Forelimb muscle (tissue), 1 donor: ENCODE measurements around the gene FGF11. TPM values are rescaled to one million over a fixed set of nuclear protein-coding genes. Genes with fewer than 3 reads are reported as not detected.

ENCODE experiments used
- DNase-seq: peaks from one replicate; pipeline ENCODE4 v3.0.0-alpha.2; 2013; ENCODE audit warnings: low read depth
- polyA plus RNA-seq: library from polyadenylated mRNA; unstranded; fragments of 120-200 nt; gene quantifications from one replicate; pipeline ENCODE4 v1.2.1, GENCODE V29; 2013; ENCODE audit not compliant: insufficient read length

FGF11 gene
- polyA plus RNA-seq, 1 donor, result 1.4 TPM

DNA sequence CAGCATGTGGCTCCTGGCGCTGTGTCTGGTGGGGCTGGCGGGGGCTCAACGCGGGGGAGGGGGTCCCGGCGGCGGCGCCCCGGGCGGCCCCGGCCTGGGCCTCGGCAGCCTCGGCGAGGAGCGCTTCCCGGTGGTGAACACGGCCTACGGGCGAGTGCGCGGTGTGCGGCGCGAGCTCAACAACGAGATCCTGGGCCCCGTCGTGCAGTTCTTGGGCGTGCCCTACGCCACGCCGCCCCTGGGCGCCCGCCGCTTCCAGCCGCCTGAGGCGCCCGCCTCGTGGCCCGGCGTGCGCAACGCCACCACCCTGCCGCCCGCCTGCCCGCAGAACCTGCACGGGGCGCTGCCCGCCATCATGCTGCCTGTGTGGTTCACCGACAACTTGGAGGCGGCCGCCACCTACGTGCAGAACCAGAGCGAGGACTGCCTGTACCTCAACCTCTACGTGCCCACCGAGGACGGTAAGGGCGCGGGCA is 31.0 kb upstream of the FGF11 start:
- DNase-seq, result no peak

DNA sequence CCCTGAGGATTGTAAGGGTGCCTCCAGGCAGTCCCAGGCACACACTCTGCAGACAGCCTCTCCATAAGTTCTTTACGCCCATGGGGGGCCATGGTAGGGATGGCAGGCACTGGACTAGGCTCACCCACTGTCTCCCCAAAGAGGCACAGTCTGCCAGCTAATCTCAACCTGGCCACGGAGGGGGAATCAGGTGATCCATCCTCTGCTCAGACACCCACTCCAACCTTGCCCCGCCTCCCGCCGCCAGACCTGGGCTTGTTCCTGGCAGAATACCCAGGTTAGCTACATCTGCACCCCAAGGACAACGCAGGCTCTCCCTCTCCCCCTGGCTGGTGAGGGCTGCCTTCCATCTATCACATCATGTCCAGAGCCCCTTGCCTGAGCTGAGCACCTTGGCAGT is 30.4 kb upstream of the FGF11 start:
- DNase-seq, result no peak

DNA sequence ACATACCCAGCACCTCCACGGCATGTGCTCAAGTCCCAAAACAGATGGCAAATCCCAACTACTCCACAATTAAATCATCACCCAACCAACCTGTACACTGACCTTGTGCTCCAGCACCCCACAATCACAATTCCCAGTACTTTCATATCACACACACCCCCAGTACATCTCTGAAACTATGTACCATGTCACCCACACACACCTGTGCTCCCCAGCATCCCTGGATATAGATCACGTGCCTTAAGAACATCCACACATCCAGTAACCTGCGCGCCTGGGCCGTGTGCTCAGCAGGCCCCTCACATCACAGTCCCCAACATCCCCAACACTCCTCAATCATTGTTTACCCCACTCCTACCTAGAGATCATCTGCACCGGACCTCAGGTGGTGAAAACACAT is 29.6 kb upstream of the FGF11 start:
- no peak for DNase-seq

DNA sequence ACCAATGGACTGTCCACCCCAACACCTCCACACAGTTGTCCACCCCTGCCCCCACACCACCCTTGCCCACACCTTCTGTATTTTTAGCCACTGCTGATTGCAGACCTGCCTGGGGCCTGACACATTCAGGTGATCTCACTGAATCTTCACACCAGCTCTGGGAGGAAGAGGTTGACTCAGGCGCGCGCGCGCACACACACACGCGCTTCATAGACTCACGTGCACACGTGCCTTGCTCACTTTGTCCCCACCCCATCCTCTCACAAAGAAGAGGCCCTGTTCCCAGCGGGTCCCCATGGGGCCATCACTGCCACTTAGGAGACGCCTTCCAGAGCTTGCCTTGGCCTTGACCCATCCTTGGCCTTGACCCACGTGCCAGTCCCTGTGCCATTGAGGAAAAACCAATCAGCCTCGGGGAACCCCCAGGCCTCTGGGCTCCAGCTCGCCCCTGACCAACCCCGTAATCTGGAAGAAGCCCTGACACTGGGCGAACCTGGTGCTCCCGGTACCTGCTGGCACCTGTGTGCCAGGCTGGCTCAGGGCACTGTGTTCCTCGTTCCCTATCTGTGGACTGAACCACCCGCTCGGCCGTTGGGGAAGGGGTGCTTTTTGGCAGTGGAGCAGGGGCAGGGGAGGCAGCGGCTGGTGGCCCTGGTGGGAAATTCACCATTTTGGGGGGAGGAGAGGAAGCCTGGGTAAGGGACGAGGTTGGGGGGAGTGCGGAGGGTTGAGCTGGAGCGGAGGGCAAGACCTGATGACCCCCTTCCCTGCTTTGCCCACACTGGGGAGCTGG is 28.5 kb upstream of the FGF11 start:
- DNase-seq, result no peak

DNA sequence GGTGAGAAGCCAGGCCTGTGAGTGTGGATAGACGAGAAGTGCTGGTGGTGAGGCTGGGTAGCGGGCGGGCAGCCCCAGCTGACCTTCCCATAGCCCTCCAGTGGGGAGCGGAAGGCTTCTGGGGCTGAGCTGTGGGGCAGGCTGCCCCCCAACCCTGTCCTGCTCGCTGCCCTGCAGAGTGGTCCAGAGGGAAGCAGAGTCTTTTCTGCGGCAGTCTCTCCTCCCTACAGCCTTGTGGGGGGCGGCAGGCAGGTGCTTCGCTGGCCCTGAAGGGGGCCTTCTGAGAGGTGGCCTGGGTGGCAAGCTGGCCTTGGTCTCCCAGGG is 27.9 kb upstream of the FGF11 start:
- no peak for DNase-seq

DNA sequence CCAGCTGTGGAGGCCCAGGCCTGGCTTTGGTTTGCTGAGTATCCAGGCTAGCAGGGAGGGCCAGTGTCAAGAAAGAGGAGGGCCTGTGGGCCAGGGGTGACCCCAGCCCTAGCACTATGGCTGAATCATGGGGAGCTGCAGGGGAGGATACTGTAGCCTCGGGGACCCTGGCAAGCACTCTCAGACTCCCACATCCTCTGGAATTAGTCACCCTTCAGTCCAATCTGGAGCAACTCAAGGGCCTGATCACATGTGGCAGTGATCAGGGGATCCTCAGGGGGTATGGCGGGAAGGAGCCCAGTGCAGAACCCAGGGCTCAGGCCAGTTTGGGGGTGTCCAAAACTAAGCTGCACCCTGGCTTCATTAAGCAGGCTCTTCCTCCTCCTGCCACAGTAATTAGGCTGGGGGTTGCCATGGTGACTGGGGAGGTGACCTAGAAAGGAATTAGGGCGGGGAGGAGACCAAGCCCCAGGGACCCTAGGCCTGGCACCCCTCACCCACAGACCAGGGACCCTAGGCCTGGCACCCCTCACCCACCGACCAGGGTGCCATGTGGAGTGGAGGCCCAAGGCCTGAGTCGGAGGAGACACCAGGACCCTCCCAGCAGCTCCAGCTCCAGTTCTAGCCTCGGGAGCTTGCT is 25.8 kb upstream of the FGF11 start:
- no peak for DNase-seq

DNA sequence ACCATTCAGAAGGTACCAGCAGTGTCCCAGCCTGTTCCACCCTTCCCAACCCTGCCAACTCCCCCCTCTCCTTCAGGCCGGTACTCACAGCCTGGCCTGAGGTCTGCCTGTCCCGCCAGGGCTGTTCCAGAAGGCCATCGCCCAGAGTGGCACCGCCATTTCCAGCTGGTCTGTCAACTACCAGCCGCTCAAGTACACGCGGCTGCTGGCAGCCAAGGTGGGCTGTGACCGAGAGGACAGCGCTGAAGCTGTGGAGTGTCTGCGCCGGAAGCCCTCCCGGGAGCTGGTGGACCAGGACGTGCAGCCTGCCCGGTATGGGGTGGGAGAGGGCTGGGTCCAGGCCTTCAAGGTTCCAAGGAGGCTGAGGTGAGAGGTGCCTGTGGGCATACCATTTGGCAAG is 24.5 kb upstream of the FGF11 start:
- no peak for DNase-seq

DNA sequence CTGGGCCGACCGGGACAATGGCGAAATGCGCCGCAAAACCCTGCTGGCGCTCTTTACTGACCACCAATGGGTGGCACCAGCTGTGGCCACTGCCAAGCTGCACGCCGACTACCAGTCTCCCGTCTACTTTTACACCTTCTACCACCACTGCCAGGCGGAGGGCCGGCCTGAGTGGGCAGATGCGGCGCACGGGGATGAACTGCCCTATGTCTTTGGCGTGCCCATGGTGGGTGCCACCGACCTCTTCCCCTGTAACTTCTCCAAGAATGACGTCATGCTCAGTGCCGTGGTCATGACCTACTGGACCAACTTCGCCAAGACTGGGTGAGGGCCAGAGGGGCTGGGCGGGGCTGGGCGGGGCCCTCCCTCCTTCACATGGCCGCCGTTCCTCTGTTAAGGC is 23.5 kb upstream of the FGF11 start:
- DNase-seq, result no peak

DNA sequence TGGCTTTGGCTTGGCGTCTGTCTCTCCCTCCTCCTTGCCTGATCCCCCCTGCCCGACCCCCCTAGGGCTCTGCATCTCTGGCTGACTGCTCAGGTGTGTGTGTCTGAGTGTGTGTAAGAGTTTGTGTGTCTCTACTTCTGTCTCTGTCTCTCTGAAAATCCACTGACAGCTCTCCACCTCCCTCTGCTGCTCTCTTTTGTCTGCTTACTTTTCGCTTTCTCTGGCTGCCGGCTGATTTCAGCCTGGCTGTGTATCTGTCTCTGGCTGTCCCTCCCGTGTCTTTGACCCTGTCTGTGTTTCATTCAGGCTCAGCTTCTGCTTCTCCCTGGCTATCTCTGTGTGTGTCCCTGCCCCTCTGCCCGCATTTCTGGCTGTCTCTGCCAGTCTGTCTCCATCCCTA is 23.0 kb upstream of the FGF11 start:
- no peak for DNase-seq

DNA sequence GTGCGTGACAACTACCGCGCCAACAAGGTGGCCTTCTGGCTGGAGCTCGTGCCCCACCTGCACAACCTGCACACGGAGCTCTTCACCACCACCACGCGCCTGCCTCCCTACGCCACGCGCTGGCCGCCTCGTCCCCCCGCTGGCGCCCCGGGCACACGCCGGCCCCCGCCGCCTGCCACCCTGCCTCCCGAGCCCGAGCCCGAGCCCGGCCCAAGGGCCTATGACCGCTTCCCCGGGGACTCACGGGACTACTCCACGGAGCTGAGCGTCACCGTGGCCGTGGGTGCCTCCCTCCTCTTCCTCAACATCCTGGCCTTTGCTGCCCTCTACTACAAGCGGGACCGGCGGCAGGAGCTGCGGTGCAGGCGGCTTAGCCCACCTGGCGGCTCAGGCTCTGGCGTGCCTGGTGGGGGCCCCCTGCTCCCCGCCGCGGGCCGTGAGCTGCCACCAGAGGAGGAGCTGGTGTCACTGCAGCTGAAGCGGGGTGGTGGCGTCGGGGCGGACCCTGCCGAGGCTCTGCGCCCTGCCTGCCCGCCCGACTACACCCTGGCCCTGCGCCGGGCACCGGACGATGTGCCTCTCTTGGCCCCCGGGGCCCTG is 22.2 kb upstream of the FGF11 start:
- no peak for DNase-seq

DNA sequence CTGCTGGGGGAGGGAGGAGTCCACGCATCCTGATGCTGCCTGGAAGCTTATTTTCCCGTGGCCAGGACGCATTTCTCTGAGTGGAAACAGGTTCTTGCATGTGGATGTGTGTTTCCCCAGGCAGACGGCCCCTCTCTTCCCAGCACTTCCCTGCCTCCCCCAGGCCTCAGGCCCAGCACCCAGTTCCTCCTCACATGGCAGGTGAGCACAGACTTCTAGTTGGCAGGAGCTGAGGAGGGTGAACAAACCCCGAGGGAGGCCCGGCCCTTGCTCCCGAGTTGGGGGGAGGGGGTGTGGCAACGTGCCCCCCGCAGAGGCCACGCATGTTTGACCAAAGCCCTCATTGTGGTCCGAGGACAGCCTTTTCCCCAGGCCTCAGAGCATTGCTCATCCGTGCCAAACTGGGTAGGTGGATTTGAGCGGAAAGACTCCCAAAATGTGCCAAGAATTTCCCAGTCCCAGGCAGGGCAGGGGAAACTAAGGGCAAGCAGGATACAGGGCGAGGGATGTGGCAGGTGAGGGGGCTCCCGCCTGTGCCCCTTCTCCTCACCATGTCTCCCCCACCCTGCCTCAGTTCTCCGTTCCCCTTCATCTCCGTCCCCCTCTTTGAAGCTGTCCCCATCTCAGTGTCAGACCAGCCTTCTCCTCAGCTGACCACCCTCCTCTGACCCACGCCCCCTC is 20.7 kb upstream of the FGF11 start:
- no peak for DNase-seq

DNA sequence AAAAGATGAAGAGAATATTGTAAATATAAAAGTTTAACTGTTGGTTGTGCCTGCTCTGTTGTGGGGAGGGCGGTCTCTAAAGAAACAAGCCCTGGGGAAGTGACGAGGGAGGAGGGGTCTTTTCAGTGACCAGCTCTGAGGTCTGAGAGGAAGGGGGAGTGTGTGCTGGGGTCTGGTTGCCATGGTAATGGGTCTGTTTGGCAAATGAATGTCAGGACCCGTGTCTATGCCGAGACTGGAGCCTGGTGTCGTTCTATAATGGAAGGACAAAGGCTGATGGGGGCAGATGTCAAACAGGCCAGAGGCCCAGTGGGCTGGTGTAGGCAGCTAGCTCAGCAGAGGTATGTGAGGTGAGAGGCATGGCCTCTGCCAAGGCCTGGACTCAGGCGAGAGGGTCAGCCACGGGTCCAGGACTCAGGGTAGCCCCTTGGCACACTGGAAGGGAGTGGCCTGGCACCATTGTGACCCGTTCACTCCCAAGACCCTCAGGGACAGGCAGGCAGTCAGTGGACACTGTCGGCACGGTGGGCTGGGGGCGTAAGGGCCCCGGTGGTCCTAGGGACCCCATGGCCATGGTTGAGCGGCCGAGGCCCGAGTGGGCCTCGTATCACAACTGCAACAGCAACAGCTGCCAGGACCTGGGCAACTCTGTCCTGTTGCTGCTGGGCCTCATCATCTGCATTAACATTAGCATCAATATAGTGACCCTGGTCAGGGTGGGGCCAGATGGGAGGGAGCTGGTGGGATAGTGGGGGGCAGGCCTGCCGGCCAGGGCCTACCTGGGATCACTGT is 19.3 kb upstream of the FGF11 start, which contains the start of gene SPEM1:
Gene SPEM1, plus strand, starts transcription at position 506 of the 792 bp plus-strand sequence. Its CDS starts 61 bp downstream, at position 567.
- no peak for DNase-seq

DNA sequence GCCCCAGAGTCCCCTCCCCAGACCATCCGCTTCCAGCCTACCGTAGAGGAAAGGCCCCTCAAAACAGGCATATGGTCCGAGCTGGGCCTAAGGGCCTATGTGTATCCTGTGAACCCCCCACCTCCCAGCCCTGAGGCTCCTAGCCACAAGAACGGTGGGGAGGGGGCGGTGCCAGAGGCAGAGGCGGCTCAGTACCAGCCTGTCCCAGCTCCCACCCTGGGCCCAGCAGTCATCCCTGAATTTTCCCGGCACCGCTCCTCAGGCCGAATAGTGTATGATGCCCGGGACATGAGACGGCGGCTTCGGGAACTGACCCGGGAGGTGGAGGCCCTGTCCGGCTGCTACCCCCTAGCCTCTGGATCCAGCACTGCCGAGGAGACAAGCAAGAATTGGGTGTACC is 18.1 kb upstream of the FGF11 start:
- no peak for DNase-seq

DNA sequence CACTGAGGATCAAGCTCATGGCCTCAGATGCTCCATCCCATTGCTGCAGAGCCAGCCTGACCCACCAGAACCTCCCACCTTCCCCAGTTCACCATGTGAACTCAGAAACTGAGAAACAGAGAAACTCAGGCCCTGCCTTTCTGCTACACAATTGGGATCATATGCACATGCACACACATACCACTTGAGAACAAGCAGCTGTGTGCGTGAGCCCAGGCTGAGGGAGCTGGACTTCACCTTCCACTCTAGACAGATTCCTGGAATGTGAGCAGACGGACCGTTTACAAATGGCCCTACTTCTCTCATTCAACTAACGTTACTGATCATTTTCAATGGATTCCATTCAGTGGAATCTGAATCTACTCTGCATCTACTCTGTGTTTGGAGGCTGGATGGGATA is 15.6 kb upstream of the FGF11 start:
- DNase-seq, result no peak

DNA sequence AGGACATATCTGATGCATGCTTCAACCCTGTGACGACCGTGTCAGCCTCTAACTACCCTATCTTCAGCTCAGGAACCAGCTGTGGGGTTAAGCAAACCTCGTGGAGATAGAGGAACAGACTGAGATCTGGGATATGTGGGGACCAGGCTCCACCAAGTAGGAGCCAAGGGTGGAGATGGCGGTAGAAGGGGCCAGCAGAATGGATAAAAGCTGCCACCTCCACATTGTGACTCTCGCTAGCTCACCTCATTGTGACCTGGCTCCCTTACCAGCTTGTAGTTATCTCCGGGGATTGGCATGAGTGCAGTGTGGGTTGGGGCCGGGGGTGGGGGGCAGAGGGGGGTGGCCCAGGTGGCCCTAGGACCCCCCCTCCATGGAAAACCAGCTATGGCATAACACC is 14.0 kb upstream of the FGF11 start, which contains the start of gene SPEM2:
Gene SPEM2, plus strand, starts transcription at position 301 of the 400 bp plus-strand sequence. Its CDS starts 73 bp downstream, at position 374.
- DNase-seq, result no peak

DNA sequence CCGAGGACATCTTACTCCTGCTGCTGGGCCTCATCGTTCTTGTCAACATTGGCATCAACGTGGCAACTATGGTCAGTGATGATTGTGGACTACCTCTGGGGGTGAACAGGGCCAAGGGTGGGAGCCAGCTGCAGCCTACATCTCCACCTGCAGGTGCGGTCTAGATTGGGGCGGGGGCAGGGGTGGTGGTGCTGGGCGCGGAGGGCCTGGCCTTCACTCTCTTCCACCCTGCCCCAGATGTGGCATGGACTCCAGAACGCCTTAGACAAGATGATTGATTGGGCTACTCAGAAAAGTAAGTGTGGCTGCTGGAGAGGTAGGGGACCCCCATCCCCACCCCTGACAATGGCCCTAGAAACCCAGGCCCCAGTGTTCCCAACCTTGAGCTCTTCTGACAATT is 13.6 kb upstream of the FGF11 start:
- DNase-seq, result no peak

DNA sequence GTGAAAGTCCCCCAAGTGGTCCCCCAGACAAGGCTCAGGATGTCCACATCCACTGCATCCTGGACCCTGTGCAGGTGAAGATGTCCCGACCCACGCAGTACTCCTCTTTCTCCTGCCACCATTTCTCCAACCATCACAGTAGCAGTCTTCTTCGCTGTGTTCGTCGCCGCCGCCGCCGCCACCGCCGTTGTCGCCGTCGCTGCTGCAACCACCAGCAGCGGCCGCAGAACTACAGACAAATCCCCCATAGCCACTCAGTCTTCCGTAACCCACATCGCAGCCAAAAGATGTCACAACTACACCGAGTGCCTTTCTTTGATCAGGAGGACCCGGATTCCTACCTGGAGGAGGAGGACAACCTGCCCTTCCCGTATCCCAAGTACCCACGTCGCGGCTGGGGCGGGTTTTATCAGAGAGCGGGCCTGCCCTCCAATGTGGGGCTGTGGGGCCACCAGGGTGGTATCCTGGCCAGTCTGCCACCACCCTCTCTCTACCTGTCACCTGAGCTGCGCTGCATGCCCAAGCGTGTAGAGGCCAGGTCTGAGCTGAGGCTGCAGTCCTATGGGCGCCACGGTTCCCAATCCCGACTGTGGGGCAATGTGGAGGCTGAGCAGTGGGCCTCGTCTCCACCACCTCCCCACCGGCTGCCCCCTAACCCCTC is 13.0 kb upstream of the FGF11 start:
- no peak for DNase-seq

DNA sequence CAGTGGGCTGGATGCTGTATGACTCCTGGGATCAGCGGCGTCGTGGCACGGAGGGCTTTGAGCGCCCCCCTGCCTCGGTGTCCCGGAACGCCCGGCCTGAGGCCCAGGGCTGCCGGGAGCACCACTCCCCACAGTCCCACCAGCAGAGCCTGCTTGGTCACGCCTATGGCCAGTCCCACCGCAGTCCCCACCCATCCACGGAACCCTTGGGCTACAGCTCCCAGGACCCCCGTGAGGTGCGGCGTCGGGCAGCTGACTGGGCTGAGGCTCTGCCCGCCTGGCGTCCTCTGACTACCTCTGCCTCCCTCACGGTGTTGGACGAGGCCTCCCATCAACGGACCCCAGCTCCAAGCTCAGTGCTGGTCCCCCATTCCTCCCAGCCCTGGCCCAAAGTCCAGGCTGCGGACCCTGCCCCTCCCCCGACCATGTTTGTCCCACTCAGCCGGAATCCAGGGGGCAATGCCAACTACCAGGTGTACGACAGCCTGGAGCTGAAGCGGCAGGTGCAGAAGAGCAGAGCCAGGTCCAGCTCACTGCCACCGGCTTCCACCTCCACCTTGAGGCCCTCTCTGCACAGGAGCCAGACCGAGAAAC is 12.3 kb upstream of the FGF11 start:
- DNase-seq, result no peak

DNA sequence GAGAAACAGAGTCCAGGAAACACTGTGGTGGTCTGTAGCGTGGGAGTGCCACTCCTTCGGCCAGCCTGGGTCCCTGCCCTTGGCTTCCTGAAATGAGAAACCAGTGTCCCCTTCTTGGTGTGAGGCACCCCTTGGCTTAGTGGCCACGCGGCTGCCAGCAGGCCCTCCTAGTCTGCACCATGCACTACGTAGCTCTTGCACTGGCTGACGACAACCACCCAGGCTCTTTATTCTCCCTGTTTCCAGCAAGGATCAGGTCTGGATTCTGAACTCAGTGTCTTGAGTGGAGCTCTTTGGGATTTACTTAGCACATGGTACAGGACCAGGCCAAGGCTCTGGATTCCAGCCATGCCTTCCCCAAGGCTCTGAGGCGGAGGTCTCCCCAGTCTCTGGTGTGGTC is 11.8 kb upstream of the FGF11 start:
- no peak for DNase-seq

DNA sequence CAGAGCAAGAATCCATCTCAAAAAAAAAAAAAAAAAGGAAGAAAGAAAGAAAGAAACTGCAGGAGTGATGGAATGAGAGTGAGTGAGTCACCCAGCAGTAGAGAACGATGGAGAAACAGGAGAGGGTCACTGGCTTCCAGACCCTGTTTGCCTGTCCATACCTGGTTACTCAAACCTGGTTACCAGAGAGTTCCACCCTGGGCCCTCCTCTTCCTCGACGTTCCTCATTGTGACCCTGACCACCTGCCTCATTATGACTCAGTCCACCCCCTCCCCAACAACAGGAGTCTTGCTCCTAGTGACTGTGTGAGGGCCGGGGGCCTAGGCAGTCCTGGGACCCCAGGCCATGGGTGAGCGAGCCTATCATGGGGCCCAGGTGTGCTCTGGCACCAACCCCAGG is 10.8 kb upstream of the FGF11 start, which contains the start of gene SPEM3:
Gene SPEM3, plus strand, starts transcription at position 301 of the 400 bp plus-strand sequence. Its CDS starts 46 bp downstream, at position 347.
- no peak for DNase-seq
